GM06990 (cell line): ENCODE results near the gene RASL10B.

Experiments
- DNase-seq: peaks from one replicate; pipeline ENCODE4 v3.0.0-alpha.2; 2011; ENCODE audit not compliant: insufficient read length; ENCODE audit errors: extremely low read depth
- H3K27me3 ChIP-seq: replicated peaks from 2 replicates; pipeline ENCODE4 v1.6.0; 2011; ENCODE audit warnings: low read length; ENCODE audit not compliant: control insufficient read depth, insufficient read depth
- H3K36me3 ChIP-seq: 2 replicates; pipeline ENCODE4 v1.5.1; 2011; ENCODE audit warnings: low read length; ENCODE audit not compliant: control insufficient read depth, insufficient read depth
- H3K4me3 ChIP-seq: replicated peaks from 2 replicates; pipeline ENCODE4 v1.5.1; 2011; ENCODE audit warnings: low read depth, mild to moderate bottlenecking, control low read depth, low read length
- CTCF ChIP-seq: IDR thresholded peaks from 2 replicates; pipeline ENCODE4 v1.5.1; 2011; ENCODE audit warnings: low read length, control low read depth, mild to moderate bottlenecking, inconsistent platforms; ENCODE audit not compliant: insufficient read depth, poor library complexity, severe bottlenecking

The RASL10B gene

GRCh38 chr17:35768797-35769196 lies 37.4 kb downstream of the RASL10B start:
- DNase-seq: no peak
- TF ChIP-seq CTCF: no peak
- no peaks in the 10 kb centered on the region; the same call in 1 of the 2 replicates for H3K27me3 ChIP-seq

DNA sequence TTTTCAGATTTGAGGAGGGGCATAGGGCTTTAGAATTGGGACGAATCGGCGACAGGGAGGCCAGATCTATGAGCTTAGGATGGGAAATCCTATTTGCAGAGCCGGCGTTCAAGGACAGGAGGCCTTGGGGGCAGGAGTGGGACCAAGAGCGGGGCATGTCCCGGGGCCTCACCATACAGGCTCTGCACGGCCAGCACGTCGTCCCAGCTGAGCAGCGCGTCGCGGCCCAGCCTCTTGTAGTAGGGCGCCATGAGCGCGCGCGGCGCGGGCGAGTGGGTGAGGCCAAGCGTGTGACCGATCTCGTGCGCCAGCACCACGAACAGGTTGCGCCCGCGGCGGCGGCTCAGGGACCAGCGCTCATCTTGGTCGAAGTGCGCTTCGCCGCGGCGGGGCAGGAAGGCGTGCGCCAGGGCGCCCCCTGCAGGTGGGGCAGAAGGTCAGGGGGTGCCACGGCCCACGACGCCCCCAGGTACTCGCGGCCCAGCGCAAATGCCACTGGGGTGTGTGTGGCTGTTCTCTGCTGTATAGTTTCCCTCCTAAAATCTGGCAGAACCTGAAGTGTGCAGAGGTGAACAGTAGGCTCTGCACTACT lies 38.6 kb downstream of the RASL10B start:
- Histone ChIP-seq H3K36me3 (no peaks in the 10 kb centered on the region), H3K4me3 (no peak overlapping the region), H3K27me3 (peaks cover 2% of the 10 kb centered on the region; the same call in 1 of the 2 replicates)
- no peak for DNase-seq
- TF ChIP-seq CTCF: peak; percentile 27

More at GRCh38 chr17:35768797-35769196, 37.4 kb downstream of the RASL10B start:
- Histone ChIP-seq H3K4me3 (no peak overlapping the region), H3K36me3 (no peaks in the 10 kb centered on the region)

DNA sequence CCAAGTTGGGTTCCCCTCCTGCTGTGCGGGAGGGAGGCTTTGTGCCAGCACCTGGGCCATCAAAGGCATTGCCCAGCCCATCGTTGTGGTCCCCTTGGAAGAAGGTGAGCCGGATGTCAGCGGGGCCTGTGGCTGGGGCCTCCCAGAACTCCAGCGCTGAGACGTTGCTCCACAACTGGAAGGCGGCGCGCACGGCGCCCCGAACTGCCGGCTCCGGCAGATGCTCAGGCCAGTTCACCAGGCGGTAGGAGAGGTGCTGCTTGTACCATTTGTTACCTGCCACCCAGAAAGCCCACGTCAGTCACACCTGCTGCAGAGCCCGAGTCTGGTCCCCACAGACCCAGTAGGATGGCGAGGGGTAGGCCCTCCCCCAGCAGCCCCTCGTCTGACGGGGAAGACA lies 41.7 kb downstream of the RASL10B start:
- TF ChIP-seq CTCF: no peak
- peaks cover 3% of the 10 kb centered on the region; the same call in 1 of the 2 replicates for H3K27me3 ChIP-seq
- no peaks in the 10 kb centered on the region for H3K36me3 ChIP-seq
- DNase-seq: no peak
- no peak overlapping the region for H3K4me3 ChIP-seq

DNA sequence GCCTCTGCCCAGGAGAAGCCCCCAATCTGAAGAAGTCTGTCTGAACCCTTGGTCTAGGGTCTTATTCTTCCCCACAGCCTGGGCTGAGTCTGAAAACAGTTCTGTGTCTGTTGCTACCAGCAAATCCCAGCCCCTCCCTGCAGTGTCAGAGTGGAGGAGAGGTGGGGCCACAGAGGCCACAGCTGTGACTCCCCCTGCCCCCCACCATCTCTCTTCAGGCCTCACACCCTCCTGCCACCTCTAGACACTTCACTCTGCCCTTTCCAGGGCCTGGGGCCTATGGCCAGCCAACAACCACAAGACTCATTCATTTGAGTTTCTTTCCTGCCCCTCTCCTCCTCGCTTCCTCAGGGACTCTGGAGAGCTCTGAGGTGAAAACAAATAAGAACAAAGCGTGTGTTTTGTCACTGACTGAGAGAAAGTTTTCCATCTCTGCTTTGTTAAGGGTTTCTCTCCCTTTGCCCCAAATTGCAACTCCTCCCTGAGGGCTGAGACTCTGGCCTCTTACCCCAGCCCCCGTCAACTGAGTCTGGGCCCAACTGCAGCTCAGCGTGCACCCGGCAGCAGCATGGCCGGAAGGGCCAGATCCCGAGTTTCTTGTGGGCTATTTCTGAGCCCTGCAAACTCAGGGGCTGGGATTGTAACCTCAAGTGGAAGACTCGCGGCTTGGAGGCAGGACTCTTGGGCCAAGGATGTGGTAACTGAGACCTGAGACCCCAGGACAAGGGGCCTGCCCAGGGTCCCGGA lies 42.4 kb downstream of the RASL10B start:
- no peak for DNase-seq
- peaks cover 3% of the 10 kb centered on the region; the same call in 1 of the 2 replicates for H3K27me3 ChIP-seq
- no peaks in the 10 kb centered on the region for H3K36me3 ChIP-seq

GRCh38 chr17:35774499-35774898 lies 43.1 kb downstream of the RASL10B start:
- TF ChIP-seq CTCF: no peak
- Histone ChIP-seq H3K36me3 (no peaks in the 10 kb centered on the region), H3K4me3 (no peak overlapping the region), H3K27me3 (peaks cover 3% of the 10 kb centered on the region; the same call in 1 of the 2 replicates)
- no peak for DNase-seq

More for the DNA sequence above, 42.4 kb downstream of the RASL10B start:
- TF ChIP-seq CTCF: no peak
- no peak overlapping the region for H3K4me3 ChIP-seq
